ENCODE data around the gene NTM.

NTM gene

DNA sequence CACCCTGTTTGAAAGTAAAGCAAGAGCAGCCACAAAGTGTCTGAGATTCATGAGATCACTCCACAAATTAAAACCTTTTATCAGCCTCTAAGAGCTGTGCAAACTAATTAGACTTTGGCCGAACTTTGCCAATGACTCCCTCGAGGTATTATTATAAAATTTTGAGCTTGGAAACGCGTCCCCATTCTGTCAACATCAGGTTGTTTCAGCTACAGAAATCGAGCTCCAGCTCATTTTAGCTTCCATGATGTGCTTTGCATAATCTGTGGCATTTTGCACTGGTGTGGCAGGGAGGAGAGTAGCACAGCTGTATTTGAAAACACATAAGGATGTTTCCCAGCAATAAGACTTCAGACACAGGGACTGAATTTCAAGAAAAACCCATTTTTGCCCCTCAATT, 872.2 kb downstream of the NTM start:
- no peak overlapping the region for H3K4me3 ChIP-seq (ENCODE audit: low read depth, low read length)
- TF ChIP-seq, protein P1, sequence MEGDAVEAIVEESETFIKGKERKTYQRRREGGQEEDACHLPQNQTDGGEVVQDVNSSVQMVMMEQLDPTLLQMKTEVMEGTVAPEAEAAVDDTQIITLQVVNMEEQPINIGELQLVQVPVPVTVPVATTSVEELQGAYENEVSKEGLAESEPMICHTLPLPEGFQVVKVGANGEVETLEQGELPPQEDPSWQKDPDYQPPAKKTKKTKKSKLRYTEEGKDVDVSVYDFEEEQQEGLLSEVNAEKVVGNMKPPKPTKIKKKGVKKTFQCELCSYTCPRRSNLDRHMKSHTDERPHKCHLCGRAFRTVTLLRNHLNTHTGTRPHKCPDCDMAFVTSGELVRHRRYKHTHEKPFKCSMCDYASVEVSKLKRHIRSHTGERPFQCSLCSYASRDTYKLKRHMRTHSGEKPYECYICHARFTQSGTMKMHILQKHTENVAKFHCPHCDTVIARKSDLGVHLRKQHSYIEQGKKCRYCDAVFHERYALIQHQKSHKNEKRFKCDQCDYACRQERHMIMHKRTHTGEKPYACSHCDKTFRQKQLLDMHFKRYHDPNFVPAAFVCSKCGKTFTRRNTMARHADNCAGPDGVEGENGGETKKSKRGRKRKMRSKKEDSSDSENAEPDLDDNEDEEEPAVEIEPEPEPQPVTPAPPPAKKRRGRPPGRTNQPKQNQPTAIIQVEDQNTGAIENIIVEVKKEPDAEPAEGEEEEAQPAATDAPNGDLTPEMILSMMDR (IDR thresholded peaks at IDR 0.05; ENCODE audit: control insufficient read depth, extremely low read depth, insufficient read depth): no peak
- DNase-seq (ENCODE audit: low read depth): no peak

DNA sequence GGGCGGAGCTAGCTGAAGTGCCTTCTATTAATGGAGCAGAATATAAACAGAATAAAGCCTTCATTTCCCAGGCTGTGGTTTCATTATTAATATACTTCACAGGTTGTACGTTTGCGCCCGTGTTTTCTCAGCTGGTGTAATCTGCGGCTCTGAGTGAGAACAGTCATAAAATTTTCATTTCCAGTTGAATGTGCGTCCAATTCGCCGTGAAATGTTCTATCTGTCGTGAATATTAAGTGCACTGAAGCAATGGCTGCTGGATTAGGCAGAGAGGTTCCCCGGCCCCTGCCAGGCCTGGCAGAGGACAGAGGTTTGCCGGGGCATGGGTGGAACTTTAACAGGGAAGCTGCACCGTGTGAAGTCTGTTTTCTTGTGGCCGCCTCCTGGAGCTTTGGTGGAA, 874.4 kb downstream of the NTM start:
- no peak for DNase-seq (ENCODE audit: low read depth)
- H3K4me3 ChIP-seq (ENCODE audit: low read depth, low read length): no peak overlapping the region
- TF ChIP-seq, protein P1 (IDR thresholded peaks at IDR 0.05; ENCODE audit: control insufficient read depth, extremely low read depth, insufficient read depth): no peak

DNA sequence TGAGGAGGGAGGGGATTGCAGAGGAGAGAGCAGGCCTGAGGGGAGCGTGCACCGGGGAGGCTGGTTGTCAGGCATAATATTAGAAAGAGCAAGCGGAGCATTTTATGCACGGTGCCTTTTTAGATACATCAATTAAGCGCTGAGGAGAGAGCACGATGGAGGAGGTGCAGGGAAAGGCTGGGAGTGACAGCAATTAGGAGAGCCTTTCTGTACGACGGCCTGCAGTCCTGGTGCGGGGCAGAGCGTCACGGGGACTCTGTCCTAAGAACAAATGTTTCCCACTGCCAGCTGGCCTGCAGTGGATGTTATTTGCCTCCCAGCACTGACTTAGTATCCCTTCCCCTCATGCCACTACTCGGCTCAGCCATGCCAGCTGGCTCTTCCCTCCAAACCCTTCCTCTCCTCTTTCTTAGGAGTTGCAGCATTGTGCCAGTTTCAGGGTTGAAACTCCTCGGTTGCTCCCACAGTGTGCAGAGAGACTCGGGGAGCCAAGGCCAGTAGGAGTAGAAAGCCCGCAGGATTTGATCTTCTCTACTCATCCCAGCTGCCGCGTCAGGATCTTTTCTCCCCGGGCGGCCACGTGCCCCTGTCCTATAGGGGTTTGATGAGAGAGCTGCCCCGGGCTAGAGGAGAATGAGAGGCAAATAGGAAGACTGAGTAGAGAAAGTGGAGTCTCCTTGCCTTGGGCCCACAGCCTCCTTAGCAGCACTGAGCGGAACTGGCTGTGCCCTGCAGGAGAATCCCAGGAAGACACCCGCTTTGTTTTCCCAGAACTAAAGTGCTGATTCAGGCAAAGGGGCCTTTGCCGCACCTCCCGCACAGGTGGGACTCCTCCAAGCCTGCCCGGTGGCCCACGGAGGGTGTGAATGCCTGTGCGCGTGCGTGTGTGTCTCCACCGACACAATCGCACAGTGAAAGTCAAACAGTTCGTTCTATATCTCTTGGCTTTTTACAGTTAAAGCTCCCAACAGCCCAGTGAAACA, 875.3 kb downstream of the NTM start:
- TF ChIP-seq, protein P1 (IDR thresholded peaks at IDR 0.05; ENCODE audit: control insufficient read depth, extremely low read depth, insufficient read depth): no peak
- H3K4me3 ChIP-seq (ENCODE audit: low read depth, low read length): no peak overlapping the region
- no peak for DNase-seq (ENCODE audit: low read depth)

DNA sequence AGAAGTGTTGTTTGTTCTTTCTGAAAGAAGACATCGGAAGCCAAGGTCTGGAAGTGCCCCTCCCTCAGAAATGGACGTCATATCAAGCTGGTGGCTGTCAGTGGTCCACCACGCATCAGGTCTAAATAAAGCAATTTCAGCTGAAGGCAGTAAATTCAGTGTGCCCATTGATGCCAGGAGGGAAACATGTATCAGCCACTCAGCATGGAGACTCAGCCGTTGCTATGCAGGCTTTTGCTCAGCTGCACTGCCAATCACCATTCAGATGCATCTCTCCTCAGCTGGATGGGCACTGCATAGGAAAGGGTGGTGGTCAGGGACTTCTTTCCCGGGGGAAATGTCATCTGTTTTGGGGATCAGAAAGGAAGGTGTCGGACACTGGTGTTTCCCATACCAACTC, 878.2 kb downstream of the NTM start:
- no peak overlapping the region for H3K4me3 ChIP-seq (ENCODE audit: low read depth, low read length)
- DNase-seq (ENCODE audit: low read depth): no peak
- TF ChIP-seq, protein P1 (IDR thresholded peaks at IDR 0.05; ENCODE audit: control insufficient read depth, extremely low read depth, insufficient read depth): no peak

DNA sequence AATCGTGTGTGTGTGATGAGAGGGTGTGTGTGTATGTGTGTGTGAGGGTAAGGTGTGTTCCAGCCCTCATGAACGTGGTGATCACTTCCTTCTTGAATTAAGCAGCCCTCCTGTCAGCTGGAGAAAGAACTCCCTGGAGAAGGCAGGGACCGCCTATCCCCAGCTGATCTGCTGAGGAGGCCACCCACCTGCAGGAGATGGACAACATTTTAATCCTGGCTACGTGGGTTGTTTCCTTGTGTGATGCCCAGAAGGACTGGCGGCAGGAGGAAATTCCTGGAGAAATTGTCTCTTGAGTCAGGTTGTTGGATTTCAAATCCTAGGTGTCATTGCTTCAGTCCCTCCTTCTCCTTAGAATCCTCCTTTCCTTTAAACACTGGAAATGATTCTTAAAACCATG, 878.8 kb downstream of the NTM start:
- DNase-seq (ENCODE audit: low read depth): no peak
- TF ChIP-seq, protein P1 (IDR thresholded peaks at IDR 0.05; ENCODE audit: control insufficient read depth, extremely low read depth, insufficient read depth): no peak
- H3K4me3 ChIP-seq (ENCODE audit: low read depth, low read length): no peak overlapping the region

DNA sequence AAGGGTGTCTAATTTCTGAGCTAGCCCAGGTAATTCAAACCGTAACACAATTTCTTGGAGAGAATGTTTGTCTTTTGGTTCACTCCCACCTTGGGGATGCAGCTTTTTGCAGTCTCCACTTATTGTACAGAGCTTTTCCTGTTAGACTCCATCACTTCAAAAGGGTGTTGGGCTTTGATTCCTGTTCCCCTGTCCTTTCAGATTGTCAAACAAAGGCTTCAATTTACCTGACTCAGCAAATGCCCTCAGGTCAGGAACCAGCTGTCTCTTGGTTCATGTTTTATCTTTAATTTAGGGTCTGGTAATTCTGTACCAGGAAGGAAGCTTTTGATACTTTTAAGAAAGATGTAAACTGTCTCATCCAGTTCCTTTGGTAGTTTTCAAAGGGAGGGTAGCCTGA, 880.6 kb downstream of the NTM start:
- no peak overlapping the region for H3K4me3 ChIP-seq (ENCODE audit: low read depth, low read length)
- no peak for DNase-seq (ENCODE audit: low read depth)
- TF ChIP-seq, protein P1 (IDR thresholded peaks at IDR 0.05; ENCODE audit: control insufficient read depth, extremely low read depth, insufficient read depth): no peak
